Duodenal mucosa (tissue), 2 donors: Measurements from ENCODE around the gene HOXD9.

ENCODE experiments used
- H3K27ac ChIP-seq: one replicate; pipeline ENCODE4 v1.7.0; 2013; ENCODE audit warnings: low read depth, low read length
- H3K27me3 ChIP-seq, 2 donors: one replicate each; pipeline ENCODE4 v1.7.0; 2013; ENCODE audit warnings: low read length in 2 of 2, control low read depth in 1 of 2; ENCODE audit not compliant: insufficient read depth in 2 of 2, control insufficient read depth in 1 of 2
- H3K36me3 ChIP-seq, 2 donors: one replicate each; pipeline ENCODE4 v1.7.0; 2013; ENCODE audit warnings: low read length in 2 of 2, control low read depth in 1 of 2; ENCODE audit not compliant: insufficient read depth in 2 of 2, control insufficient read depth in 1 of 2
- H3K4me1 ChIP-seq, 2 donors: one replicate each; pipeline ENCODE4 v1.7.0; 2013; ENCODE audit warnings: low read length in 2 of 2, control low read depth in 1 of 2; ENCODE audit not compliant: insufficient read depth in 2 of 2, control insufficient read depth in 1 of 2
- H3K4me3 ChIP-seq, 2 donors: one replicate each; pipeline ENCODE4 v1.7.0; 2013; ENCODE audit warnings: low read length in 2 of 2, low read depth in 1 of 2
- H3K9ac ChIP-seq, 2 donors: one replicate each; pipeline ENCODE4 v1.7.0; 2013; ENCODE audit warnings: low read length in 2 of 2, low read depth in 1 of 2
- H3K9me3 ChIP-seq, 2 donors: one replicate each; pipeline ENCODE4 v1.7.0; 2013; ENCODE audit warnings: low read length in 2 of 2, control low read depth in 1 of 2; ENCODE audit not compliant: control insufficient read depth in 1 of 2

HOXD9 gene

GRCh38 chr2:176093145-176093897, 29.2 kb upstream of the HOXD9 start:
- Histone ChIP-seq H3K36me3 (no peaks in the 10 kb centered on the region), H3K9me3 (no peaks in the 10 kb centered on the region), H3K4me3 (peak overlapping the region in 1 of 2 donors; percentile 44), H3K27me3 (peaks cover 90 to 91% of the 10 kb centered on the region in 2 donors), H3K27ac (no peak overlapping the region), H3K4me1 (peaks cover 16 to 27% of the 10 kb centered on the region in 2 donors), H3K9ac (no peak overlapping the region)

GRCh38 chr2:176093898-176094249, 28.6 kb upstream of the HOXD9 start:
- no peaks in the 10 kb centered on the region for H3K9me3 ChIP-seq
- H3K36me3 ChIP-seq, result no peaks in the 10 kb centered on the region
- no peak overlapping the region for H3K27ac ChIP-seq
- H3K4me1 ChIP-seq, result peaks cover 13 to 24% of the 10 kb centered on the region in 2 donors
- H3K27me3 ChIP-seq, result peaks cover 90 to 91% of the 10 kb centered on the region in 2 donors
- H3K9ac ChIP-seq, result no peak overlapping the region
- H3K4me3 ChIP-seq, result no peak overlapping the region

- no peak overlapping the region for H3K9ac ChIP-seq
- peaks cover 13 to 24% of the 10 kb centered on the region in 2 donors for H3K4me1 ChIP-seq
- no peaks in the 10 kb centered on the region for H3K36me3 ChIP-seq
- no peak overlapping the region for H3K27ac ChIP-seq
- H3K4me3 ChIP-seq, result no peak overlapping the region
- H3K9me3 ChIP-seq, result no peaks in the 10 kb centered on the region
- H3K27me3 ChIP-seq, result peaks cover 90 to 91% of the 10 kb centered on the region in 2 donors
Measured at GRCh38 chr2:176094349-176094748, 28.2 kb upstream of the HOXD9 start.

- H3K27me3 ChIP-seq, result peaks cover 90 to 92% of the 10 kb centered on the region in 2 donors
- H3K36me3 ChIP-seq, result no peaks in the 10 kb centered on the region
- no peak overlapping the region for H3K27ac ChIP-seq
- H3K9ac ChIP-seq, result no peak overlapping the region
- peaks cover 13 to 24% of the 10 kb centered on the region in 2 donors for H3K4me1 ChIP-seq
- no peak overlapping the region for H3K4me3 ChIP-seq
- no peaks in the 10 kb centered on the region for H3K9me3 ChIP-seq
Measured at GRCh38 chr2:176095421-176095820, 27.1 kb upstream of the HOXD9 start.

GRCh38 chr2:176096243-176096985, 26.1 kb upstream of the HOXD9 start:
- peaks cover 13 to 24% of the 10 kb centered on the region in 2 donors for H3K4me1 ChIP-seq
- no peak overlapping the region for H3K9ac ChIP-seq
- peak overlapping the region; percentile 67 to 70 for H3K4me3 ChIP-seq
- no peaks in the 10 kb centered on the region for H3K36me3 ChIP-seq
- no peaks in the 10 kb centered on the region for H3K9me3 ChIP-seq
- no peak overlapping the region for H3K27ac ChIP-seq
- H3K27me3 ChIP-seq, result peaks cover 90 to 93% of the 10 kb centered on the region in 2 donors

GRCh38 chr2:176096986-176097819, 25.3 kb upstream of the HOXD9 start:
- Histone ChIP-seq H3K27ac (no peak overlapping the region), H3K27me3 (peaks cover 90 to 93% of the 10 kb centered on the region in 2 donors), H3K4me3 (peak overlapping the region; percentile 67 to 70), H3K9me3 (no peaks in the 10 kb centered on the region), H3K4me1 (peaks cover 13 to 24% of the 10 kb centered on the region in 2 donors), H3K36me3 (no peaks in the 10 kb centered on the region), H3K9ac (no peak overlapping the region)

GRCh38 chr2:176097820-176098365, 24.6 kb upstream of the HOXD9 start:
- Histone ChIP-seq H3K36me3 (no peaks in the 10 kb centered on the region), H3K4me1 (peaks cover 13 to 24% of the 10 kb centered on the region in 2 donors), H3K27me3 (peaks cover 97% of the 10 kb centered on the region in 2 donors), H3K4me3 (peak overlapping the region; percentile 67 to 70), H3K9ac (no peak overlapping the region), H3K27ac (no peak overlapping the region), H3K9me3 (no peaks in the 10 kb centered on the region)

GRCh38 chr2:176098366-176099158, 24.0 kb upstream of the HOXD9 start:
- no peak overlapping the region for H3K9ac ChIP-seq
- peaks cover 96 to 98% of the 10 kb centered on the region in 2 donors for H3K27me3 ChIP-seq
- no peak overlapping the region for H3K4me3 ChIP-seq
- no peaks in the 10 kb centered on the region for H3K9me3 ChIP-seq
- no peaks in the 10 kb centered on the region for H3K36me3 ChIP-seq
- H3K4me1 ChIP-seq, result peaks cover 8 to 18% of the 10 kb centered on the region in 2 donors
- no peak overlapping the region for H3K27ac ChIP-seq

- Histone ChIP-seq H3K9me3 (no peaks in the 10 kb centered on the region), H3K9ac (no peak overlapping the region), H3K27ac (no peak overlapping the region), H3K36me3 (no peaks in the 10 kb centered on the region), H3K4me1 (peaks cover 5 to 18% of the 10 kb centered on the region in 2 donors), H3K4me3 (no peak overlapping the region), H3K27me3 (peaks cover 96 to 98% of the 10 kb centered on the region in 2 donors)
Measured at GRCh38 chr2:176099159-176099727, 23.3 kb upstream of the HOXD9 start.
